Stimulated activated CD8-positive, alpha-beta memory T cell treated with anti-CD3 and anti-CD28 coated beads, Interleukin-12 subunit alpha, Interleukin-12 subunit beta, amount 100 ng/mL, for 1 hour (primary cell): Measurements from ENCODE around the gene ADAMTS13.
"Not testable (repeated sequence)": the region's sequence is repeated elsewhere in the genome, so short reads cannot be mapped to it uniquely, and the experiment has no call there.

Source experiments
- DNase-seq: peaks from one replicate; pipeline ENCODE4 v3.0.0-alpha.2; 2020; ENCODE audit warnings: low read depth

Gene ADAMTS13

GRCh38 chr9:133425049-133425632 is 3.0 kb downstream of the ADAMTS13 start:
- DNase-seq, result no peak

GRCh38 chr9:133426011-133426410 is 3.8 kb downstream of the ADAMTS13 start:
- no peak for DNase-seq

DNA sequence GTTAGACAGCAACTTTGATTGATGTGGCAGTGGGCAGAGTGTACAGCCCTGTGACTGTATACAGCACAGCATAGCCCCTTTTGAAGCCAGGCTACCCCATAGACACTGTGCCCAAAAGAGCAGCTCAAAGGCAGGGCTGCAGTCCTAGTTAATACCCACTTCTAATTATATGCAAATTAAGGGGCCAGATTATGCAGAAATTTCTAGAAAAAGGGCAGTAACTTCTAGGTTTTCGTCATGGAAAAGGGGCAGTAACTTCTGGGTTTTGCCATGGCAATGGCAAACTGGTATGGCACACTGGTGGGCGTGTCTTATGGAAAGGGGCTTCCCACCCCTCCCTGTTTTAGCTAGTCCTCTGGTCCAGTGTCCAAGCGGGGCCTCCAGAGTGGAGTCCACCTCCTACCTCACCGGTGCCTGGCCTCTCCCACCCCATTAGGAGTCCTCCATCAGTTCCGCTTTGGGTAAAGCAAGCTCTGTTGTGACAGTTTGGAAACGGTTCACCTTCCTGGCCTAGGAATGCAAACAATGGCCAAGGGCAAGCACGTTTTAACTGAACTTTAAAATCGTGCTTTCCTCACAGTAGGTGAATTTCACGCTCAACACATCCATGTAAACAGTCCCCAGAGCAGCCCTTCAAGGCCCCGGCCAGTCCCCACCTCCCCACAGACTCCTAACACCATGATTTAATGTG is 5.6 kb downstream of the ADAMTS13 start:
- no peak for DNase-seq

DNA sequence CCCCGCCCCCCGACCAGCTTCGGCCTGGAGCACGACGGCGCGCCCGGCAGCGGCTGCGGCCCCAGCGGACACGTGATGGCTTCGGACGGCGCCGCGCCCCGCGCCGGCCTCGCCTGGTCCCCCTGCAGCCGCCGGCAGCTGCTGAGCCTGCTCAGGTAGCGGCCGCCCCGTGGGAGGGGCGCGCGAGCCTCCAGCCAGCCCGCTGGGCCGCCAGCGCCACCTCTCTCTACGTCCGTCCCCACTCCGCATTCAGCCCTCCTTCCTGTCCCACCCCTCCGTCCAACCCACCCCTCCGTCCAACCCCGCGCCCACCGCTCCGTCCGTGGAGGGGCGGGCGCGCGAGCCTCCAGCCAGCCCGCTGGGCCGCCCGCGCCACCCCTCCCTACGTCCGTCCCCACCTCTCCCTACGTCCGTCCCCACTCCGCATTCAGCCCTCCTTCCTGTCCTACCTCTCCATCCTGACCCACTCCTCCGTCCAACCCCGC is 6.5 kb downstream of the ADAMTS13 start:
- no peak for DNase-seq

GRCh38 chr9:133429214-133429613 is 7.0 kb downstream of the ADAMTS13 start:
- DNase-seq, result no peak

DNA sequence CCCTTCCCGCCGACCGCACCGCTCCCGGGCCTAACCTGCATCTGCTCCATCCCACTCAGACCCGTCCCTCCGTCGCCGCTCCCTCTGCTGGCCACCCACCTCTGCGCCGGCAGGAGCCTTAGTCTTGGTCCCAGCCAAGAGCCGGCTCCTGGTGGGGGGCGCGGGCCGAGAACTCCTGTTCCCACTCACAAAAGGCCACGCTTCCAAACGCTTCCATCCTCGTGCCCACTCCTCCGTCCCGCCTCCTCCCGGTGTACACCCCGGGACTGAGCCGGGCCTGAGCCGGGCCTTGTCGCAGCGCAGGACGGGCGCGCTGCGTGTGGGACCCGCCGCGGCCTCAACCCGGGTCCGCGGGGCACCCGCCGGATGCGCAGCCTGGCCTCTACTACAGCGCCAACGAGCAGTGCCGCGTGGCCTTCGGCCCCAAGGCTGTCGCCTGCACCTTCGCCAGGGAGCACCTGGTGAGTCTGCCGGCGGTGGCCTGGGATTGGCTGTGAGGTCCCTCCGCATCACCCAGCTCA is 7.5 kb downstream of the ADAMTS13 start:
- DNase-seq, result no peak

DNA sequence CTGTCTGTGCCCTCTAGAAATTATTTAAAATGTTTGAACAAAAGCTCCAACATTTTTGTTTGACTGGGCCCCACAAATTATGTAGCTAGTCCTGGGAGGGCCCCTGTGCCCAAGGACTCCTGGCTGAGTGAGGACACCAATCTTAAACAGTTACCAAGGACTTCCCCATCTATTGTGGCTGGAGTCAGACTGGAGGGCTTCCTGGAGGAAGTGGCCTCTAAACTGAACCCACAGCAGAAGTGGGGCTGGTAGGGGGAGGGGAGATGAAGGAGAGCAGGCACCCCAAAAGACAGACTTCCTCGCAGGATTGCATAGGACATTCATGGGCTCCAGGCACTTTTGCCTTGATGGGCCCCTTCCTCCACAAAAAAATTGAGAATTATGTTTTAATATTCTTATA is 8.1 kb downstream of the ADAMTS13 start:
- no peak for DNase-seq

GRCh38 chr9:133433351-133433843 is 11.2 kb downstream of the ADAMTS13 start:
- DNase-seq, result no peak

DNA sequence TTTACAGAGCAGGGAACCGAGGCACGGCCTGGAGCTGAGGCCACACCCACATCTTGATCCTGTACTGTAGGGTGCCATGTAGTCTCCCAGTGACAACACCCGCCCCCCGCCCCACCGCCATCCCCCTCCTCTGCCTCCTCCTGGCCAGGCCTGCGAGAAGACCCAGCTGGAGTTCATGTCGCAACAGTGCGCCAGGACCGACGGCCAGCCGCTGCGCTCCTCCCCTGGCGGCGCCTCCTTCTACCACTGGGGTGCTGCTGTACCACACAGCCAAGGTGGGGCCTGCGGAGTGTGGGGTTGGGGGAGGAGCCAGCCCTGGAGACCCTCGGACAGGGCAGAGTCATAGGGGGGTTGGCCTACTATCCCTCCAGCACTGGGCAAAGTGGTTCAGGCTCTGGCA is 14.5 kb downstream of the ADAMTS13 start:
- DNase-seq, result no peak

DNA sequence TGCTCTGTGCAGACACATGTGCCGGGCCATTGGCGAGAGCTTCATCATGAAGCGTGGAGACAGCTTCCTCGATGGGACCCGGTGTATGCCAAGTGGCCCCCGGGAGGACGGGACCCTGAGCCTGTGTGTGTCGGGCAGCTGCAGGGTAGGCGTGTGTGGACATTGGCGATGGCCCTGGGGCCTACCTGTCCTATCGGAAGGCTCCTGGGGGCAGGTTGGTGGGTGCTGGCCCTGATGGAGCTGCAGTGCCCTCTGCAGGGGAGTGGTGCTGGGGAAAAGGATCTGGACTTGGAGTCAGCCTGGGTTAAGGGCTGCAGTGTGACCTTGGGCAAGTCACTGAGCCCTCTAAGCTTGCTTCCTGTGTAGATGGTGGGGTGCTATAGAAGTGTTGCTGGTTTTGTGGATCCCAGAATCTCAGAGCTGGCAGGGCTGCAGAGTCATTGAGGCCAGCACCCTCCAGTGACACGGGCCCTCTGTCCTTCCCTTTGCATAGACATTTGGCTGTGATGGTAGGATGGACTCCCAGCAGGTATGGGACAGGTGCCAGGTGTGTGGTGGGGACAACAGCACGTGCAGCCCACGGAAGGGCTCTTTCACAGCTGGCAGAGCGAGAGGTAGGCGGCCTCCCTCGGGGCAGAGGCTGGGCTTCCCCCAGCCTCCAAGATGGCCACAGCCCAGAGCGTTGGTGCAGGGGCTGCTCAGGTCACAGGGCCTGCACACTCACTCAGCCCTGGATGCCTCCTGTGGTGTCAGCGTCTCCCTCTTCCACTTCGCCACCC is 15.8 kb downstream of the ADAMTS13 start:
- no peak for DNase-seq

DNA sequence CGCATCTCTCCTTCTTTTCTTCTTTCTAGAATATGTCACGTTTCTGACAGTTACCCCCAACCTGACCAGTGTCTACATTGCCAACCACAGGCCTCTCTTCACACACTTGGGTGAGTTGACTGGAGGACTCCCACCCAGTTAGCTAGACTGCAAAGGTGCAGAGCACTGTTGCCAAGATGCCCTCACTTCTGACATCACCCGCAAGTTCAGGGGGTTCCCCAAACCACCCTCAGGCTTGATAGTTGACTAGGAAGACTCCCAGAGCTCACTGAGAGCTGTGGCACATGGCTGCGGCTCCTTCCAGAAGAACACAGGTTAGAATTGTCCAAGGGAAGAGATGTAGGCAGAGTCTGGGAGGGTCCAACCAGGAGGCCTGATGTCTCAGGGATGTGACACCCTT is 17.2 kb downstream of the ADAMTS13 start:
- DNase-seq, result no peak

DNA sequence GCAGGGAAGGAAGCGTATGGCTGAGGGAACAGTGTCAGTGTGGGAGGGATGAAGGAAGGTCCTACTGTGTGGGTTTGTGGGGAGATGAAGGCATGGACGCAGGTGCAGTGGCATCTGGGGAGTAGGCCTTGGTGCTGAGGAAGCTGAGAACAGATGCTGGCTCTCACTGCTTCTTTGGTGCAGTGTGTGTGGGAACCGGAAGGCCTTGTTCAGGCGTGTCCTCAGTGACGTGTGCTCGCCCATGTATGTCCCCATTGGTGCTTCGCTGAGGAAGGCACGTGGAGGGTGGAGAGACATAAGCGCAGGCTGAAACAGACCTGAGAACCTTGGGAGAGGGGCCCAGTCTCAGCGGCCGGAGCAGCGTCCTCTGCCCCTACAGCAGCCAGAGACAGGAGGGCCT is 18.7 kb downstream of the ADAMTS13 start:
- no peak for DNase-seq

GRCh38 chr9:133441571-133441970 is 19.4 kb downstream of the ADAMTS13 start:
- no peak for DNase-seq

GRCh38 chr9:133443248-133443647 is 21.1 kb downstream of the ADAMTS13 start:
- DNase-seq, result no peak

- no peak for DNase-seq
Observed at GRCh38 chr9:133443982-133444381, 21.8 kb downstream of the ADAMTS13 start.

GRCh38 chr9:133445293-133445969 is 23.3 kb downstream of the ADAMTS13 start:
- DNase-seq, result no peak

GRCh38 chr9:133448487-133448972 is 26.4 kb downstream of the ADAMTS13 start:
- no peak for DNase-seq

GRCh38 chr9:133449760-133450159 is 27.6 kb downstream of the ADAMTS13 start:
- no peak for DNase-seq

DNA sequence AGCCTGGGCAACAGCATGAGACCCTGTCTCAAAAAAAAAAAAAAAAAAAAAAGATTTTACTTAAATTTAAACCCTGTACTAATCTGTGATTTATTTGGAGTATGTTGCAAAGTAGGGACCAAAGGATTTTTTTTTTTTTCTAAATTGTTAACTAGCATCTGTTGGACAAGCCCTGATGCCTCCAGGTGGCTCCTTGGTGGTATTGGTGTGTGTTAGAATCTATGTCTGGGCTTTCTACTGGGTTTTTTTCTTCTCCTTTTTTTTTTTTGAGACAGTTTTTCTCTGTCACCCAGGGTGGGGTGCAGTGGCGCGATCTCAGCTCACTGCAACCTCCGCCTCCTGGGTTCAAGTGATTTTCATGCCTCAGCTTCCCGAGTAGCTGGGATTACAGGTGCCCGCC is 29.7 kb downstream of the ADAMTS13 start:
- not testable (repeated sequence) for DNase-seq

- DNase-seq, result no peak
Observed at GRCh38 chr9:133452562-133452961, 30.4 kb downstream of the ADAMTS13 start.

- no peak for DNase-seq
Observed at GRCh38 chr9:133453651-133454050, 31.5 kb downstream of the ADAMTS13 start.

GRCh38 chr9:133454325-133454724 is 32.2 kb downstream of the ADAMTS13 start:
- DNase-seq, result no peak
